Left colon (tissue), 2 donors: ENCODE measurements around the gene ATG101. TPM values are rescaled to one million over a fixed set of nuclear protein-coding genes. Genes with fewer than 3 reads are reported as not detected.
"Not testable (repeated sequence)": the region's sequence is repeated elsewhere in the genome, so short reads cannot be mapped to it uniquely, and the experiment has no call there.

Source experiments
- ATAC-seq: fragments of 200-7000 bp; cut with Tn5 transposase; one replicate; pipeline ENCODE4 v1.9.1; 2020; ENCODE audit warnings: mild to moderate bottlenecking, moderate library complexity
- DNase-seq, 2 donors: peaks; one replicate each; pipeline ENCODE4 v3.0.0-alpha.2; 2020
- intact Hi-C, 2 donors: fragments of 100-400 bp; cut with DNase I in 1 of 2; cut with micrococcal nuclease in 1 of 2; formaldehyde crosslinking; loops; one replicate each; pipeline versions ENCODE4 v1.11.2 to v1.14.0; 2022; cut with DNase I, micrococcal nuclease
- total RNA-seq, 2 donors: library from RNA; stranded (reverse); fragmentation: NEBNext Ultra II Directional; extraction: Animal tissue kit (Norgen Biotek cat#: 25700); gene quantifications; one replicate each; pipeline ENCODE4 v1.2.1, GENCODE V29; 2021
- donor health status: DM: no; HTN: no; CAD: no.
- donor health status: DM: yes; HTN: yes; CAD: no.

Gene ATG101
- total RNA-seq, 2 donors from 2014 or later: 35.0 to 36.3 TPM

DNA sequence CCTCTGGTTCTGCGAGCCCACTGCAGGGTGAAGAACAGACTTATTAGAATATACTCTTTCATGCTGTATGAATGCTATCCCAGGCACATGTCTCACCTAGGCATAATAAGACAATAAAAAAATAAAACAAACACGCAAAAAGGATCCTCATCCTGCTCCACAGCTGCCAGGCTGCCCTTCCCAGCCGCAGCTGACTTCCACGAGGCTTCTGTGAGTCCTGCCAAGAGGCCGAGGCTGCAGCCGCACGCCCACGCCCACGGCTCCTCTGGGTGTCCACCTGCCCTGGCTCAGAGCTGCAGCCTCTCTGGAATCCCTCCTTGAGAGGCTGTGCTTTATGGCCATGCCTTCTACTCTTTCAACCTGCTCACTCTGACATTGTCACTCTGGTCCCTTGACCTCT lies 16.6 kb downstream of the ATG101 start:
- peak; percentile 80 for ATAC-seq
- intact Hi-C loops: loop anchor here in 1 of 2 donors (10.0 kb wide), 1 partner anchor 62 kb away; no protein-coding TSS in a partner anchor
- peak in 1 of 2 donors; percentile 62 for DNase-seq

GRCh38 chr12:52086944-52087835 lies 17.4 kb downstream of the ATG101 start:
- ATAC-seq (no peak), DNase-seq (no peak)
- intact Hi-C loops: loop anchor here in 1 of 2 donors (10.0 kb wide), 1 partner anchor 62 kb away; no protein-coding TSS in a partner anchor

- DNase-seq (no peak), ATAC-seq (no peak)
- intact Hi-C loops: loop anchor here in 1 of 2 donors (10.0 kb wide), 1 partner anchor 63 kb away; no protein-coding TSS in a partner anchor
Measured at GRCh38 chr12:52087961-52088820, 18.4 kb downstream of the ATG101 start.

DNA sequence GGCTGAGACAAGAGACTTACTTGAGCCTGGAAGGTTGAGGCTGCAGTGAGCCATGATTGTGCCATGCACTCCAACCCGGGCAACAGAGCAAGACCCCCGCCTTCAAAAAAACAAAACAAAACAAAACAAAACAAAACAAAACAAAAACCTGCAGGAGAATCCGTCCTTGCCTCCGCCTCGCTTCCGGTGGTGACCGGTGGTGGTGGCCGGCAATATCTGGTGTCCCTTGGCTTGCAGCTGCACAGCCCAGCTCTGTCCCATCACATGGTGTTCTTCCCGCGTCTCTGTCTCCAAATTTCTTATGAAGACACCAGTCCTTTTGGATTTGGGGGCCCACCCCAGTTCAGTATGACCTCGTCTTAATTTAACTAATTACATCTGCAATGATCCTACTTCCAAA lies 19.7 kb downstream of the ATG101 start:
- intact Hi-C loops: loop anchor here in 1 of 2 donors (10.0 kb wide), 1 partner anchor 65 kb away; no protein-coding TSS in a partner anchor
- DNase-seq (no peak), ATAC-seq (no peak)

GRCh38 chr12:52090291-52090690 lies 20.5 kb downstream of the ATG101 start:
- no peak for ATAC-seq
- no peak for DNase-seq
- intact Hi-C loops: no loop called here

GRCh38 chr12:52091061-52091460 lies 21.3 kb downstream of the ATG101 start:
- ATAC-seq (no peak), DNase-seq (no peak)
- intact Hi-C loops: no loop called here

- peak; percentile 55 for ATAC-seq
- no peak for DNase-seq
- intact Hi-C loops: no loop called here
Measured at GRCh38 chr12:52091869-52092268, 22.1 kb downstream of the ATG101 start.

- intact Hi-C loops: no loop called here
- peak; percentile 68 for ATAC-seq
- no peak for DNase-seq
Measured at GRCh38 chr12:52093346-52093745, 23.6 kb downstream of the ATG101 start.

- DNase-seq (no peak), ATAC-seq (no peak)
- intact Hi-C loops: no loop called here
Measured at GRCh38 chr12:52096332-52097044, 26.7 kb downstream of the ATG101 start.

GRCh38 chr12:52097045-52097666 lies 27.4 kb downstream of the ATG101 start:
- DNase-seq: no peak
- no peak for ATAC-seq
- intact Hi-C loops: no loop called here

DNA sequence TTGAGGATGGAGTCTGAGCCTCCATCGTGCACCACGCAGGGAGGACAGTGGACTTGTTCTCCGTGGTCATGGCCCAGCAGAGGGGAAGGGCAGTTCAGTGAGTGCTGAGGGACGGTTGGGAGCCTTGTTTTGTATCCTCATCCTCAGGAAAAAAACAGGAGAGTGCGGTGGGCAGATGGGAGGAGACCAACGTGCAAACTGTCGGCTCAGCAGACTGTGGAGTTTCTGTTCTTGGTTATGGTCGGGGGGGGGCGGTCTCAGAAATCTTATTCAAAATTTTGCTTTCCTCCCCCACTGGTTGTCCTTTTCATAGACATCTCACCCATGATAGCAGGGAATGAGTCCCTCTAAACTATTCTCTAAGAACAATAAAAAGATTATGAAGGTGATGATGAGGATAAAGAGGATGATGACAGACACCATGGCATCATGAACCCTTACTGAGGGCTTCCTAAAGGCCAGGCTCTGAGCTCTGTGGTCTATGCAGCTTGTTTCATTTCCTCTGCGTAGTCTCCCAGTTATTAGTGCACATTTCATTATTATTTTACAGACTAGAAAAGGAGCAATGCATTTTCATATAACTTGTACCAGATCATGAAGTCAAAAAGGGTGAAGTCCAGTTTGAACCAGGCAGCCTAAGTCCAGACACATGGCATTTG lies 34.8 kb downstream of the ATG101 start:
- ATAC-seq, DNase-seq, intact Hi-C loops: not testable (repeated sequence)

DNA sequence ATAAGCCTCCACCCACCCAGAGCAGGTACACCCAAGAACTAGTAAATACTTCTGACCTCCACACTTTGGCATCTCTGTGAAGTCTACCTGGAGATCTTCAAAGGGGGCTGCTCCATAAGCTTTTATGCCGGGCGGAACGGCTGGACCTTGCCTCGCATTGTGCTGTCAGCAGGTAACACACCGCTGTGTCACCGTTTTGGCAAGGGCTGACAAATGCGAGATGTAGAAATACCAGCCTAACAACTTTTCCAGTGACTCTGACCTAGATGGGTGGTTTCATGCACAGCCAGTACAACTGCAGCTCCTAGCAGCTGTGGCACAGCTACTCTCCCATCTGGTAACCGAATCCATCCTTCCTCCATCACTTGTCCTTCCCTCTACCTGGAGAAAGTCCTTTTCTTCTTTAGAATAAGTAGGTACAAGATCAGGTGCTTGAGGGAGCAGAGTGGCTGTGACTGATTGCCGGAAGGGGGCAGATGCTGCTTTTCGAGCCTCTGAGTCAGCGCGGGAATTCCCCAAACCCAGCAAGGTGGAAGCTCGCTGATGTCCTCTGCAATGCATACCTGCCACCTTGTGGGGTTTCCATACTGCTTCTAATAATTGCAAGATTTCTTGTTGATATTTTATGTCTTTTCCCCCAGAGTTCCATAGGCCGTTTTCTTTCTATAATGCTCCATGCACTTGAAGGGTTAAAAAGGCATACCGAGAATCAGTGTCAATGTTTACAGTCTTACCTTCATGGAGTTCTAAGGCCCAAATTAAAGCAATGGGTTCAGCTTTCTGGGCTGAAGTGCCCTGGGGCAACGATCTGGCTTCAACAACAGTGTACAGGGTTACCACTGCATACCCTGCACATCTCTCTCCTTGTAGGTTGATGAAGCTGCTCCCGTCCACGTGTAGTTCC lies 46.7 kb downstream of the ATG101 start:
- peak; percentile 53 to 67 for DNase-seq
- ATAC-seq, intact Hi-C loops: not testable (repeated sequence)

GRCh38 chr12:52117806-52118475 lies 48.2 kb downstream of the ATG101 start:
- DNase-seq, intact Hi-C loops, ATAC-seq: not testable (repeated sequence)

DNA sequence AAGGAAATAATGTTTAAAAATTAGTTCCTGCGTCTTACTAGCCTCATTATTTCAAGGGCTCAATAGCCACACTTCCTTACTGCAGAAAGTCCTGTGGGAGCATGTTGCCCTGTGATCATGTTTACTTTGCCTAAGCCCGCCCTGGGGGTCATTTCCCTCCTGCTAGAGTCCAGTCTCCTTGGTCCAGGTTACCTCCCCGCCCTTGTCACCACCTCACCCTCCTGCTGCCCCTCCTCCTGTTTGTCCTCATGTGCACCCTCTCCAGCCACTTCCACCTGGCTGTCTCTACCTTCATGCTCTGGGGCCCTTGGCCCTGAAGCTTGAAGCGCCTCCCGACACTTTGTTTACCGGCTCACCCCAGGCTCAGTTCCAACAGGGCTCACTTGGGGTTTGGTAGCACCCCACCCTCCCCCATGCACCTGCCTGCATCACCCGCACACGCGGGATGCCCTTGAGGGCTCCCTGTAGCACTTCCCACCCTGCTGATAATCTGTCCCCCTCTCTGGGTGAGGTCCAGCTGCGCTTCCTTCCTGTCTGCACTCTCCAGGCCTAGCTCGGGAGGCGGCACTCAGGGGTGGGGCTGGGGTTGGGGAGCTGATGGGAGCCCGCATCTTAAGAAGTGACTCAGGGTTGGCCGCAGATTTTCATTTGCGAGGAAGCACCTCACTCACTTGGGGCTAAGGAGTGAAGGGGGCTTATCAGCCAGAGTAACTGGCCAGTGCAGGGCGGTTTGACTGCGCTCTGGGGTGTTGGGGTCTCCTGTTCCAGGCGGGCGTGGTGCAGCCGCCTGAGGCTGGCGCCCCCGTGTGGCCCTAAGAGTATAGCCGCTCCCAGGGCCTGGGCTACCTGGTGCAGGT lies 49.8 kb downstream of the ATG101 start:
- ATAC-seq (peak; percentile 83), DNase-seq (peak in 1 of 2 donors; percentile 64)
- intact Hi-C loops: no loop called here
